GM13976 (cell line): Measurements from ENCODE around the gene RNF152.

Experiments used
- DNase-seq: peaks from one replicate; pipeline ENCODE4 v3.0.0; 2012; ENCODE audit warnings: low spot score
- in situ Hi-C: fragments of 300-500 bp; cut with MboI; formaldehyde crosslinking; loops from one replicate; pipeline ENCODE4 v1.12.0; 2022; ENCODE audit warnings: low sequenced_read_pairs, mixed read lengths, inconsistent platforms; ENCODE audit not compliant: unreplicated experiment
- TF ChIP-seq, protein P1 (sequence below): IDR thresholded peaks from 2 replicates; pipeline ENCODE4 v1.5.1; 2012; ENCODE audit warnings: borderline replicate concordance, mild to moderate bottlenecking; ENCODE audit not compliant: insufficient read depth; ENCODE audit errors: extremely low read depth, missing control alignments, control extremely low read depth

RNF152 gene

DNA sequence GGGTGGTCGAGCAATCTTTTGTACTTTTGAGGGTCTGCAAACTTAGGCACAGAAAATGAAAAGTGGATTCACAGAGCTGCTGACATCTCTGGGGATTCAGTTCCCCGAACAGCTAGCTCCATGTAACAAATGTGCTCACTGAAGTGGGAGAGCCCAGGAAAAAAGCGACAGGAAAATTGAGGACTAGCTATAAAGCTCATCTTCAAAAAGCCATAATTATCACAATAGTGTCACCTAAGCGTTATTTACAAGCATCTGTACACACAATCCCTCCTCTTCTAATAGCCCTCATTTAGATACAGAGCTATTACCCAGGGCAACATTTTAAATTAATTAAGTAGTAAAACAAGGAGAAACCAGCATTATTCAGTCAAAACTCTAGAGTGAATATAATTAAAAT lies 36.1 kb downstream of the RNF152 start:
- in situ Hi-C loops = no loop called here
- TF ChIP-seq, protein P1, sequence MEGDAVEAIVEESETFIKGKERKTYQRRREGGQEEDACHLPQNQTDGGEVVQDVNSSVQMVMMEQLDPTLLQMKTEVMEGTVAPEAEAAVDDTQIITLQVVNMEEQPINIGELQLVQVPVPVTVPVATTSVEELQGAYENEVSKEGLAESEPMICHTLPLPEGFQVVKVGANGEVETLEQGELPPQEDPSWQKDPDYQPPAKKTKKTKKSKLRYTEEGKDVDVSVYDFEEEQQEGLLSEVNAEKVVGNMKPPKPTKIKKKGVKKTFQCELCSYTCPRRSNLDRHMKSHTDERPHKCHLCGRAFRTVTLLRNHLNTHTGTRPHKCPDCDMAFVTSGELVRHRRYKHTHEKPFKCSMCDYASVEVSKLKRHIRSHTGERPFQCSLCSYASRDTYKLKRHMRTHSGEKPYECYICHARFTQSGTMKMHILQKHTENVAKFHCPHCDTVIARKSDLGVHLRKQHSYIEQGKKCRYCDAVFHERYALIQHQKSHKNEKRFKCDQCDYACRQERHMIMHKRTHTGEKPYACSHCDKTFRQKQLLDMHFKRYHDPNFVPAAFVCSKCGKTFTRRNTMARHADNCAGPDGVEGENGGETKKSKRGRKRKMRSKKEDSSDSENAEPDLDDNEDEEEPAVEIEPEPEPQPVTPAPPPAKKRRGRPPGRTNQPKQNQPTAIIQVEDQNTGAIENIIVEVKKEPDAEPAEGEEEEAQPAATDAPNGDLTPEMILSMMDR = no peak
- DNase-seq = no peak

DNA sequence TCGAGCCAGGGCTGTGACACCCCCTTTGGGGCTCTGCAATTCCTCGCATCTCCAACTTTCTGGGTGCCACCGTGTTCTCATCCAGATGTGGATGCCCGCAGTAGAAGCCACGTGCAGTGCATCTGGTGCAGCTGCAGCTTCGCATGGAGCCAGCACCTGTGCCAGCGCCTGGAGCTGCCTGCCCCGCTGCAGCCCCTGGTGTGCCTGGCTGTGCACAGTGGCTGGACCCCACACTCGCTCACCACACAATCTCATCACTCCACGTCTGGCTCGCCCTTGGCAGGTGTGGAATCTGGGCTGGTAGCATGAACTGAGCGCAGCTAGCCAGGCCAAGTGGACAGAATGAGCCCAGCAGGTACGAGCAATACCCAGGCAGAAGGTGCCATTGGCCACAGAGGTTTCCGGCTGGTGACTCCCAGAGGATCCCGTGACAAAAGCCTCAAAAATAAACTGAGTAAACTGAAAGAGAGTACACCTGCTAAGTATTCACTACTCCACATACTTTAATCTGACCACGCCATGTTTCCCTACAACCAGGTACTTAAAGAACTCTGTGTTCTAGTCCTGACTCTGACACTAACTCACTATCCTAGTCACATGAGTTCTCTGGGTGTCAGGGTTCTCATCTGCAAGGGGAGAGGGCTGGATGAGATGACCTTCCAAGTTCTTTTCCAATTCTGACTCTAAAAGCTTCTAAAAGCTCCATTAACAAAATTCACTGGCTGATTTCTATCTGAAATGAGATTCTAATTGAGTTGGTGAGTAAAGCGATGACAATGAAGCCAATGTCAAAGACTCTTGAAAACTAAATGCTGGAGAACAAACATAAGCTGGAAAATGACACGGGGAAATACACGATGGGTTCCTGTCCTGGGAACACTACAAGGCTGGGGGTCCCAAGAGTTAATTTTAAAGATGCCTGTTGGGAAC lies 37.1 kb downstream of the RNF152 start:
- DNase-seq = no peak
- TF ChIP-seq, protein P1 = no peak
- in situ Hi-C loops = no loop called here

DNA sequence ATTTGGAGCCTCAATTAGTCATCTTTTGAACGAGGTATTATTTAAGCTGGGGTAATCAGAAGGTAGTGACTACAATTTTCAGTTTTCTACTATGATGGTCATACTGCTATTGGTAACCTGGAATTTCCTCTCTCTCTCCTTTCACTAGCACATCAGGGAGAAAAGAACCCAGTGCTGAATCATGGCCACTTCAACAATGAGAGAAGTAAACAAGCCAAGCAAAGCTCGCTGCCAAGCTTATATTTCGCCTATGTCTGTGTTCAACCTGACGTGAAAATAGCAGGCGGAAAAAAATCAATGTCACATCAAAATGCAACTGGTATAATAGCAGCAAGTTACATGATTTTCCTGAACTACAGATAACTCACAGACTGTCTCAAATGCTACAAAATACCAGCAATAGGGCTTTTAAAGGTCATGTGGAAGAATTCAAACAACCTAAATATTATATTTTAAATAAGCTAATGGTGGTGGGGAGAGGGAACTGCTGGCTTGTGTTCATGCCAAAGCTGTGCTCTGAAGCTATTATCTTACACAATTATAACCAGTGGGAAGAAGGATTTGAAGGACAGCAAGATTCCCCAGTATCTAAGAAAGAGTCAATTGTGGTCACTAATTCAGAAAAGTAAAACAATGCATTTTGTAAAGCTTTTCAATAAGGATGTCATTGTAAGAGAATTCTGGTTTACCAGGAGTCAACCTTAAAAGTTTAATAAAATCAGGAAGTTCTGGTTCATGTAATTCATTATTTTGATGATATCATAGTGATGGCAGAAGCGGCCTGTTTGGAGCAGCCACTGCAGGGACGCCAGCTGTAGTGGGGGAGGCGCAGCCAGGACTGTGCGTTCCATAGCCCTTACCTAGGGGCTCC lies 38.0 kb downstream of the RNF152 start:
- TF ChIP-seq, protein P1 = no peak
- in situ Hi-C loops = no loop called here
- no peak for DNase-seq

DNA sequence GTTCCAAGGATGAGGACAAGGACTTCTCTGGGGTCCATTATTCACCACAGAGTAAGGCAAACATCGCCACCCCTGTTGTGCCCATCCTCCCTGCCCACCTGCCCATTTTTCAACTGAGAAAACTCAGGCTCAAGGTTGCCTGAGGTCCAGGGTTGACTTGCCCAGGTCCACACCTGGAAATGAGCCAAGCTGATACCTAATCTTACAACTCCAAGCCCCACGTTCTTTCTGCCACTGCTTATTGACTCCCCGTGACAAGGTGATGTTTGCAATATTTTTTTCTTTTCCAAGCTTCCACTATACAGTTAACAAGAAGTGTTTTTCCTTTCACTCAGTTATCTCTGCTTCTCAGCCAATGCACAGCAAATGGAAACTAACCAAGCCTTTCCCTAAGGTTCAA lies 39.0 kb downstream of the RNF152 start:
- in situ Hi-C loops = no loop called here
- no peak for DNase-seq
- TF ChIP-seq, protein P1 = no peak

DNA sequence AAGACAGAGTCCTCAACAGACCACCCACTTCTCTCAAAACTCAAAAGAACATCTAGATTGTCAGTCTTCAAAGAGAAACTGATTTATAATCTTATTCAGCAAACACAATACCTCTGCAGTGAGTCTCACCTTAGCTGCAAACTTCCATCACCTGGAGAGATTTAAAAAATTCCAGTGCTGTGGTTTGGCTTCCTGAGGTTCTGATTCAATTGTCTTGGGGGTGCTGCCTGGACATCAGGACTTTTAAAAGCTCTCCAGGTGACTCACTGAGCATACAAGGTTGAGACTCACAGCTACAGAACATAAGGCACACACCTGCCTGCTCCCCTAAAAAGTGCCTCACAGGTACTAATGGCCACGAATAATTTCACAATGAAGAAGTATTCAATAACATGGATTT lies 40.3 kb downstream of the RNF152 start:
- in situ Hi-C loops = no loop called here
- TF ChIP-seq, protein P1 = no peak
- no peak for DNase-seq

DNA sequence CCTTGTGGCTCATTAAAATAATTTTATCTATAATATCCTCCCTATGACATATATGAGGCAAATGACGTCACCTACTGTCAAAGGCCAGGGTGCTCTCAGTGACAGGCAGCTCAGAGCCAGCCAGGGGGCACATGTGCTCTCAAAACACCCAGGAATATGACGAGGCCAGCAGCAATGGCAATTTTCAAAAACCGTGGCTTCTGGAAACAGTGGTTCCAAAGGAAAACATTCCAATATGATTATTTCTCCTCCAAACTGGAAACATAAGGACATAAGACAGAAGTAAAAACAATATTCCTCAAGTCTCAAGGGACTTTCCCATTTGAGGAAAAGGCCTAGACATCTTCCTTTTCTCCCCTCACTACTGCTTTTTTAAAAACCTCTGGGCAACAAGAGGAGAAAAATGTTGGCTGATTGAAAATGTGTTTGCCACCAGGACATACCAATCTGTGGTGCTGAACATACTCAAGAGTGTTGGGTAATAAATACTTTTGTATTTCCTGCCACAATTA lies 40.8 kb downstream of the RNF152 start:
- TF ChIP-seq, protein P1 = no peak
- no peak for DNase-seq
- in situ Hi-C loops = no loop called here
